ENCODE data around the gene INPP5E.

GRCh38 chr9:136429075-136429628 is 10.5 kb downstream of the INPP5E start:
- TF ChIP-seq EZH2 (IDR thresholded peaks at IDR 0.05; ENCODE audit: low read length, missing control alignments) (no peak), CTCF (conservative IDR thresholded peaks at IDR 0.05 in 1 of 2, IDR thresholded peaks at IDR 0.05 in 1 of 2; ENCODE audit: low read depth in 1 of 2, low read length in 2 of 2) (no peak)
